ENCODE measurements around the gene WNT9B. TPM values are rescaled to one million over a fixed set of nuclear protein-coding genes. Genes with fewer than 3 reads are reported as not detected.

The WNT9B gene
- not detected for polyA plus RNA-seq

- Mint-ChIP-seq H3K27ac (no peak within 1 kb of the TSS), H3K27me3 (ENCODE audit: low read depth in 3 of 3) (peaks cover 14 to 60% (median 24%) of the 10 kb centered on the region in 3 donors), H3K4me1 (peaks cover 0 to 17% of the 10 kb centered on the region in 2 donors), H3K9me3 (peaks cover 0 to 2% (median 0%) of the 10 kb centered on the region in 6 donors), H3K4me3 (peak within 1 kb of the TSS; percentile 20 to 61 (median 48)), H3K36me3 (no peaks in the 10 kb centered on the region)
- no peak for DNase-seq
Observed at GRCh38 chr17:46851029-46851741, at the start of gene WNT9B. TSS of gene WNT9B (plus strand) at chr17:46851583. CDS start at chr17:46851639, 56 bp downstream.

GRCh38 chr17:46802800-46803199 is 48.6 kb upstream of the WNT9B start:
- DNase-seq, result no peak
- H3K4me1 Mint-ChIP-seq, result no peaks in the 10 kb centered on the region
- H3K36me3 Mint-ChIP-seq, result no peaks in the 10 kb centered on the region
- no peak overlapping the region for H3K4me3 Mint-ChIP-seq
- no peak overlapping the region for H3K27ac Mint-ChIP-seq
- no peaks in the 10 kb centered on the region for H3K9me3 Mint-ChIP-seq
- H3K27me3 Mint-ChIP-seq (ENCODE audit: low read depth in 3 of 3), result peaks cover 2 to 6% (median 4%) of the 10 kb centered on the region in 3 donors

DNA sequence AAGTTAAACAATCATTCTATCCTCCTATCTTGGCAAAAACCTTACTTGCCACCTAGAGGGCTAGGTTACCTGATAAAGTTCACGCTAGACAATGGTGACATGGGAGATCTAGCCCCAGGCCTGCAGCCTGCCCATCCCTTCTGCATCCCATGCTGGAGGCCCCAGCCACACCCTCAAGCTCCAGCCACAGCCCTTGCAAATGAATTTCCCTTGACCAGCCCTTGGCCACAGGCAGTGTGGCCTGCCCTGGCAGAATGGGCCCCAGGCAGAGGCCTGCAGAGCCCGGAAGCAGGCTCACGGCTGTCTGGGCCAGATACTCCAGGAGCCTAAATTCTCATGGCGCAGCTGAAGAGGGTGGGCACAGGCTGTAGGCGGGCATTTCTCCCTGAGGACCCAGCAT is 47.8 kb upstream of the WNT9B start:
- Mint-ChIP-seq H3K9me3 (no peaks in the 10 kb centered on the region), H3K36me3 (no peaks in the 10 kb centered on the region), H3K4me1 (no peaks in the 10 kb centered on the region), H3K27me3 (ENCODE audit: low read depth in 3 of 3) (peaks cover 2 to 6% (median 4%) of the 10 kb centered on the region in 3 donors), H3K4me3 (no peak overlapping the region), H3K27ac (no peak overlapping the region)
- DNase-seq, result no peak

- no peaks in the 10 kb centered on the region for H3K36me3 Mint-ChIP-seq
- H3K4me3 Mint-ChIP-seq, result no peak overlapping the region
- DNase-seq, result no peak
- H3K4me1 Mint-ChIP-seq, result no peaks in the 10 kb centered on the region
- H3K9me3 Mint-ChIP-seq, result no peaks in the 10 kb centered on the region
- peaks cover 0 to 4% (median 2%) of the 10 kb centered on the region in 3 donors for H3K27me3 Mint-ChIP-seq (ENCODE audit: low read depth in 3 of 3)
- H3K27ac Mint-ChIP-seq, result no peak overlapping the region
Observed at GRCh38 chr17:46805771-46806170, 45.6 kb upstream of the WNT9B start.

DNA sequence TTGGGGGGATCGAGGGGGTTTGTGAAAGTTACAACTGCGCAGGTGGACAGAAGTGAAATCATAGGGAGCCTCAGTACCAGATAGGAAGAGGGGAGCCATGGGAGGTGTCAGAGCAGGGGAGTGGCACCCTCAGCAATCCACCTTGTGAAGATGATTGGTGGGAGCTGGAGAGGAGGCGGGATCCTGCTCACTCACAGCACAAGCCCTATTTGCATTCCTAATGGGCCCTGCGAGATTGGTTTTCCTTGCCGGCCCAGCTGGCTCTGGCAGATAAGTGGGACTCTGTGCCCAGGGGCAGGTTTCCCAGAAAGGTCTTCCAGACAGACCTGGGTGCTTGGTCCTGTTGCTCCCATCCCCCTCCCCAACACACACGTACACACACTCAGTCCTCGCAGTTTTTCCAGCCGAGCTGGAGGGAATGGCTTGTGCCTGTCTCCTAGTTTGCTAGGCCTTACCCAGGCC is 42.2 kb upstream of the WNT9B start:
- Mint-ChIP-seq H3K27ac (no peak overlapping the region), H3K27me3 (ENCODE audit: low read depth in 3 of 3) (peaks cover 0 to 12% (median 10%) of the 10 kb centered on the region in 3 donors), H3K36me3 (no peaks in the 10 kb centered on the region), H3K9me3 (no peaks in the 10 kb centered on the region), H3K4me1 (no peaks in the 10 kb centered on the region), H3K4me3 (no peak overlapping the region)
- DNase-seq, result no peak

DNA sequence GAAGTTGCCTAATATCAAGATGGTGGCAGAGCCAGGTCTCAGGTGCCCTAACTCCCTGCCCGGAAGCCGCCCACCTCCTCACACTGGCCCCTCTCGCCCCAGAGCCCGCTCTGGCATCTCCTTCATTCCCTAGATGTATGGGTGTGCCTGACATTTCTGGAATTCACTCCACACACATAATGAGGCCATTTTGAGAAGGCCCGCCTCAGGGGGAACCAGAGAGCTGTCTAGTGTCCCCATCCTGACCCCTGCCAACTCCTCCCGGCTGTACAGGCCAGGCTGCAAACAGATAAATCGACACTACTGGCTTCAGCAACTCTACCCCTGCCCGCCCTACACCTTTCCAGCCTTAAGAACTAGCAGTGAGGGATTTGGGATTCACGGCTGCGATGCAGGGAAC is 40.5 kb upstream of the WNT9B start:
- Mint-ChIP-seq H3K36me3 (no peaks in the 10 kb centered on the region), H3K27ac (no peak overlapping the region), H3K27me3 (ENCODE audit: low read depth in 3 of 3) (peaks cover 1 to 16% (median 11%) of the 10 kb centered on the region in 3 donors), H3K4me3 (no peak overlapping the region), H3K4me1 (no peaks in the 10 kb centered on the region), H3K9me3 (no peaks in the 10 kb centered on the region)
- no peak for DNase-seq

- DNase-seq, result no peak
- Mint-ChIP-seq H3K4me3 (no peak overlapping the region), H3K36me3 (peaks cover 0 to 4% (median 0%) of the 10 kb centered on the region in 3 donors), H3K27me3 (ENCODE audit: low read depth in 3 of 3) (peaks cover 5 to 23% (median 19%) of the 10 kb centered on the region in 3 donors), H3K9me3 (no peaks in the 10 kb centered on the region), H3K27ac (no peak overlapping the region), H3K4me1 (no peaks in the 10 kb centered on the region)
Observed at GRCh38 chr17:46811978-46812583, 39.3 kb upstream of the WNT9B start.

GRCh38 chr17:46812624-46813318 is 38.6 kb upstream of the WNT9B start:
- DNase-seq, result no peak
- H3K27ac Mint-ChIP-seq, result no peak overlapping the region
- H3K4me3 Mint-ChIP-seq, result no peak overlapping the region
- H3K9me3 Mint-ChIP-seq, result no peaks in the 10 kb centered on the region
- peaks cover 8 to 28% (median 21%) of the 10 kb centered on the region in 3 donors for H3K27me3 Mint-ChIP-seq (ENCODE audit: low read depth in 3 of 3)
- peaks cover 0 to 4% (median 0%) of the 10 kb centered on the region in 3 donors for H3K36me3 Mint-ChIP-seq
- H3K4me1 Mint-ChIP-seq, result peaks cover 0 to 4% of the 10 kb centered on the region in 2 donors

DNA sequence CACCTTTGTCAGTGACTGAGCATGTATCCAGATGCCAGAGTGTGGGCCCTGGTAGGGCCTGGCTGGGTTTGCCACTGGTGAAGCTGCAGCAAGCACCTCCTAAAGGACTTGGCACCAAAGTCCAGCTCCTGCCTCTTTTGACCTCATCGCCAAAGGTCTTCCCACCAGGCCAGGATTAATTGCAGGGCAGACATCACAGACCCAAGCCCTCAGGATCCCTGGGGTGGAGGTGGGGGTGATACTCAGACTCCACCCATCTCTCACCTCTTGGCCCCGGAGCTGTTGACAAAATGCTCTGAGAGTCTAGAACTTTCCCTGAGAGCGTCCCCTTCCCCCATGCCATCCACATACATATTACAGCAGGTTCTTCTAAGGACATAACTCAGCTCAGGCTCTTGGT is 37.5 kb upstream of the WNT9B start:
- no peak for DNase-seq
- H3K27ac Mint-ChIP-seq, result no peak overlapping the region
- no peak overlapping the region for H3K4me3 Mint-ChIP-seq
- H3K36me3 Mint-ChIP-seq, result peaks cover 0 to 4% (median 0%) of the 10 kb centered on the region in 3 donors
- peaks cover 6 to 8% of the 10 kb centered on the region in 2 donors for H3K4me1 Mint-ChIP-seq
- H3K9me3 Mint-ChIP-seq, result no peaks in the 10 kb centered on the region
- H3K27me3 Mint-ChIP-seq (ENCODE audit: low read depth in 3 of 3), result peaks cover 16 to 35% (median 27%) of the 10 kb centered on the region in 3 donors

- H3K27ac Mint-ChIP-seq, result no peak overlapping the region
- peaks cover 9 to 12% of the 10 kb centered on the region in 2 donors for H3K4me1 Mint-ChIP-seq
- H3K4me3 Mint-ChIP-seq, result no peak overlapping the region
- peaks cover 16 to 35% (median 27%) of the 10 kb centered on the region in 3 donors for H3K27me3 Mint-ChIP-seq (ENCODE audit: low read depth in 3 of 3)
- peaks cover 0 to 4% (median 0%) of the 10 kb centered on the region in 3 donors for H3K36me3 Mint-ChIP-seq
- no peaks in the 10 kb centered on the region for H3K9me3 Mint-ChIP-seq
- DNase-seq, result no peak
Observed at GRCh38 chr17:46814446-46814845, 36.9 kb upstream of the WNT9B start.

GRCh38 chr17:46815474-46816353 is 35.7 kb upstream of the WNT9B start:
- peaks cover 12 to 13% of the 10 kb centered on the region in 2 donors for H3K4me1 Mint-ChIP-seq
- no peak overlapping the region for H3K27ac Mint-ChIP-seq
- H3K9me3 Mint-ChIP-seq, result no peaks in the 10 kb centered on the region
- no peak for DNase-seq
- peaks cover 19 to 39% (median 31%) of the 10 kb centered on the region in 3 donors for H3K27me3 Mint-ChIP-seq (ENCODE audit: low read depth in 3 of 3)
- H3K36me3 Mint-ChIP-seq, result peaks cover 0 to 4% (median 0%) of the 10 kb centered on the region in 3 donors
- no peak overlapping the region for H3K4me3 Mint-ChIP-seq

DNA sequence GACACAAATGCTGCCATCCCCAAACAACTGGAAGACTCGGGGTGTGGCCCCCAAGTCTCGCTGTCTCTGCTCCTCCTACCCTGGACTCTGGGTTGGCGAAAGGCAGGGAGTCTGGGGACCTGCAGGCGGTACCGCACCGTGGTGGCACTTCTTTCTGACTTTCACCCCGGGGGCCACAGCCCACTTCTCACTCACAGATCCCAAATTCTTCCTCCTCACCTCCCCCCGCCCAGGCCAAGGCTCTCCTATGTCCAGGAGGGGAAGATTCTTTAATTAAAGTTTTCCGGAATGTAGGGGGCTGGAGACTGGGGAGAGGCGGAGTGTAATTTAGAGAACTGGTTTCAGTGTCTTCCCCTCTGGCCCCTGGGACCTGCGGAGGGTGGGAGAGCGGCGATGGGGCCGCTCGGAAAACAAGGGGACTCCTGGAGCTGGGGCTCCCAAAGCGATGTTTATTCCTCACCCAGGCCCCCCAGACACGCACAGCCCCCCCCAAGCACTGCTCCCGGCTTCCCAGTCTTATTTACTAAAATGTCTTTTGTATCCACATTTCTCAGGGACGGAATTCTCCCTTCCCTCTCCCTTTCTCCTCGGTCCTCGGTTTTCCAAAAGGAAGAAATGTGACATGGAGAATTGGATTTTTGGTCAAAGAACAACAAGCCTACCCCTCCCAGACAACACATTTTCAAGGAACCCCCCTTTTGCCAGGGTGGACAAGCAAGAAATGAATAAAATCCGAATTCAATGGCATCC is 34.1 kb upstream of the WNT9B start:
- Mint-ChIP-seq H3K4me3 (peak overlapping the region in 4 of 5 donors; percentile 24 to 85 (median 58)), H3K9me3 (no peaks in the 10 kb centered on the region), H3K4me1 (peaks cover 12 to 13% of the 10 kb centered on the region in 2 donors)

DNA sequence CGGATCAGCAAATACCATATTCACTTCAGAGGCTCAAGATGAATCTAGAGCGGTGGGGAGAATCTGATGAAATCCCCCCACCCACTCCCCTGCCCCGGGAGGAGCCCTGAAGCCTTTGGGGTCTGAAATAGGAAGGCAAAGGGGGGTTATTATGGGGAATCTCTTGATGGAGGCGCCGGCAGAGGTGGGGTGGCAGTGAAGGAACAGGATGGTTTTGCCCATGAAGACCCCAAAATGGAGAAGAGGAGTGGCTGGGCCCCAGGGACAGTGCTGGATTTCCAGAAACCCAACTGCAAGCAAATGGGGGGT is 33.5 kb upstream of the WNT9B start:
- H3K4me1 Mint-ChIP-seq, result peaks cover 12 to 13% of the 10 kb centered on the region in 2 donors
- H3K27ac Mint-ChIP-seq, result no peak overlapping the region
- peaks cover 26 to 51% (median 32%) of the 10 kb centered on the region in 3 donors for H3K27me3 Mint-ChIP-seq (ENCODE audit: low read depth in 3 of 3)
- H3K36me3 Mint-ChIP-seq, result peaks cover 0 to 4% (median 0%) of the 10 kb centered on the region in 3 donors
- H3K4me3 Mint-ChIP-seq, result peak overlapping the region; percentile 43 to 85 (median 70)
- H3K9me3 Mint-ChIP-seq, result no peaks in the 10 kb centered on the region
- no peak for DNase-seq

More for the DNA sequence above, 34.1 kb upstream of the WNT9B start:
- Mint-ChIP-seq H3K27ac (no peak overlapping the region), H3K36me3 (peaks cover 0 to 4% (median 0%) of the 10 kb centered on the region in 3 donors), H3K27me3 (ENCODE audit: low read depth in 3 of 3) (peaks cover 26 to 51% (median 32%) of the 10 kb centered on the region in 3 donors)
- no peak for DNase-seq

All from immature natural killer cell (primary cell).